GM12872 (cell line): ENCODE data around the gene CRB3.

Source experiments
- TF ChIP-seq, protein P1 (sequence below): IDR thresholded peaks from 3 replicates; pipeline ENCODE4 v1.5.1; 2011; ENCODE audit warnings: low read depth, mild to moderate bottlenecking, low read length, moderate library complexity; ENCODE audit not compliant: insufficient read depth

The CRB3 gene

DNA sequence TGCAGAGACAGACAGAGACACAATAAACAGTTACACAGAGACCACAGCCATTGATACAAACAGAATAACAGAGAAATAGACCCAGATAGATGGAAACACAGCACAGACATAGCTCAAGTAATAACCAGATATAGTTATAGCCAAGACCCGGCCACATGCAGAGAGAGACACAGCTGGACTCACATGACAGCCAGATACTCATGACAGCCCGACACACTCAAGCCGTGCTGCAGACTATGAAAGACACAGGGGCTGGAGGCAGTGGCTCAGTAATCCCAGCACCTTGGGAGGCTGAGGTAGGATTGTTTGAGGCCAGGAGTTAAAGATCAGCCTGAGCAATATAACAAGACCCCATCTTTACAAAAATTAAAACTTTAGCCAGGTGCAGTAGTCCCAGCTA is 19.2 kb downstream of the CRB3 start:
- TF ChIP-seq, protein P1, sequence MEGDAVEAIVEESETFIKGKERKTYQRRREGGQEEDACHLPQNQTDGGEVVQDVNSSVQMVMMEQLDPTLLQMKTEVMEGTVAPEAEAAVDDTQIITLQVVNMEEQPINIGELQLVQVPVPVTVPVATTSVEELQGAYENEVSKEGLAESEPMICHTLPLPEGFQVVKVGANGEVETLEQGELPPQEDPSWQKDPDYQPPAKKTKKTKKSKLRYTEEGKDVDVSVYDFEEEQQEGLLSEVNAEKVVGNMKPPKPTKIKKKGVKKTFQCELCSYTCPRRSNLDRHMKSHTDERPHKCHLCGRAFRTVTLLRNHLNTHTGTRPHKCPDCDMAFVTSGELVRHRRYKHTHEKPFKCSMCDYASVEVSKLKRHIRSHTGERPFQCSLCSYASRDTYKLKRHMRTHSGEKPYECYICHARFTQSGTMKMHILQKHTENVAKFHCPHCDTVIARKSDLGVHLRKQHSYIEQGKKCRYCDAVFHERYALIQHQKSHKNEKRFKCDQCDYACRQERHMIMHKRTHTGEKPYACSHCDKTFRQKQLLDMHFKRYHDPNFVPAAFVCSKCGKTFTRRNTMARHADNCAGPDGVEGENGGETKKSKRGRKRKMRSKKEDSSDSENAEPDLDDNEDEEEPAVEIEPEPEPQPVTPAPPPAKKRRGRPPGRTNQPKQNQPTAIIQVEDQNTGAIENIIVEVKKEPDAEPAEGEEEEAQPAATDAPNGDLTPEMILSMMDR = no peak

GRCh38 chr19:6484230-6484629 is 20.2 kb downstream of the CRB3 start:
- TF ChIP-seq, protein P1 = no peak

- TF ChIP-seq, protein P1 = no peak
These were observed 20.8 kb downstream of the CRB3 start for GRCh38 chr19:6484831-6485230.

DNA sequence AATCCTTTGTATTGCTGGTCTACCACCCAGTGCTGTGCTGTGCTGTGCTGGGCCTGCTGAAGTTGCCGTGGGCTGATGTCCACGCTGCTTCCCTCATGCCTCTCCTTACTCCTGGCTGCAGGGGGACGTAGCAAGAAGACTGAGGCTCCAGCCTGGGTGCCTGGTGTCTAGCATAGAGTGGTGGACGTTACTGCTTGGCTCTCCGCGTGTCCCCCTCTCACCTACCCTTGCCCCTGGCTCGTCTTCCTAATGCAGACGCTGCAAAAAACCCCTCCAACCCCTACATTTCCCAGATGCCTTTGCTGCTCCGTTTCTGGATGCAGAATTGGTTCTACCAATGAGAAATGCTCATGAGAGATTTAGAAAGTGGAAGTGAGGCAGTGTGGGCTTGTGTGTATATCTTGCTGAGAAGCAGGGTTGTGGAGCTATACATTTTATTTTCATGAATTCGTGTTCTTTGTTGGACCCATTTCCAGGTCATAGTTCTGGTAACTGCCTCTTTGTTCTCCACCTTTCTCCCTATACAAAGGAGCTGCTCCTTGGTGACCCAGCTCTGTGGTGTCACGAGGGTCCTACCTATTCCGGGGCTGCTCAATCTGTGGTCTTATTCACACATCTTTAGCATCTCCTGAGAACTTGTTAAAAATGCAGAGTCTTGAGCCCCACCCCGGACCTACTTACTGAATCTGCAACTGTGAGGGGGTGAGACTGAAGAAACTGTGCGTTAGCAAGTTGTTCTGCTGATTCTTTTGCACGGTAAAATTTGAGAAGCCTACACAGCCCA is 25.4 kb downstream of the CRB3 start:
- TF ChIP-seq, protein P1 = 0 out of 3 replicates have a peak, but pooled peaks have one; percentile 8

- TF ChIP-seq, protein P1 = no peak
These were observed 26.1 kb downstream of the CRB3 start for GRCh38 chr19:6490134-6490533.

DNA sequence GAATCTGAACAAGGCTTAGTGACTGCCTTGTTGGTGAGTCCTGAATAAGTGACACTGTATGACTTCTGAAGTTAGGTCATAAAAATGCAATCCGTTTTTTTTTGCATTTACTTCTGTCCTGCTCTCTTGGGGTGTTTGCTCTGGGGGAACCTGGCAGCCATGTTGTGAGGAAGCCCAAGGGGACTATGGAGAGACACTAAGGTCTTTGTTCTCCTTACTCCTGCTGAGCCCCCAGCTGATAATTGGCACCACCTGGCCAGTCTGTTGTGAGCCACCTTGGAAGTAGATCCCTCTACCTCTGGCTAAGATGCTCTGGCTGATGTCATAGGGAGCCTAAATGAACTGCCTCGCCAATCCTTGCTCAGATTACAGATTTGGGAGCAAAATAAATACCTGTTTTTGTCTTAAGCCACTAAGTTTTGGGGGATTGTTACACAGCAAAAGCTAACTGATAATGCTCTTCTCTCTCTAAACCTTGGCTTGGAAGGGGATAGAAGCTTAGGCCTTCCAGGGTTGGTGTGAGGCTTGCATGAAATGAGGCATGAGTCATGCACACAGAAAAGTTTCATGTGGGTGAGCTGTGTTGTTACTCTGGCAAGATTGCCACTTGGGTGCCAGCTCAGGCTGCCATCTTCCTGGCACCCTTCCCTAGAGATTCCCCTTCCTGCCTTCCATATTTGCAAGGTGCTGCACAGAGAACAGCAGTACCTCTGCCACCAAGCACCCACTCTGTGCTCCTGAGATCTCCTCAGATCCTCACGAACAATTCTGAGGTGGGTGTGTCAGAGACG is 27.9 kb downstream of the CRB3 start:
- TF ChIP-seq, protein P1 = no peak

GRCh38 chr19:6494438-6495036 is 30.5 kb downstream of the CRB3 start:
- TF ChIP-seq, protein P1 = no peak
